Natural killer cell (primary cell): ENCODE data around the gene MIF. TPM values are rescaled to one million over a fixed set of nuclear protein-coding genes. Genes with fewer than 3 reads are reported as not detected.
A peak's percentile ranks its signal among the peaks of the same experiment; 100 is the strongest.
"Not testable (repeated sequence)": the region's sequence is repeated elsewhere in the genome, so short reads cannot be mapped to it uniquely, and the experiment has no call there.

Source experiments
- ATAC-seq, 3 donors: fragments of 150-1000 bp in 2 of 3; fragments of 200-7000 bp in 1 of 3; cut with Tn5 transposase; 1 replicate in 1 of 3; 2 replicates in 2 of 3; pipeline ENCODE4 v1.10.0; 2021; ENCODE audit warnings: mild to moderate bottlenecking in 2 of 3, moderate library complexity in 2 of 3
- DNase-seq, 2 donors: peaks; one replicate each; pipeline versions ENCODE4 v3.0.0 to v3.0.0-alpha.2; 2013 to 2021; ENCODE audit warnings: mixed read lengths in 1 of 2
- H3K27ac ChIP-seq: one replicate; pipeline ENCODE4 v1.5.1; 2013; ENCODE audit warnings: mild to moderate bottlenecking, low read length
- H3K27me3 ChIP-seq: one replicate; pipeline ENCODE4 v1.6.1; 2013; ENCODE audit warnings: low read length; ENCODE audit not compliant: control insufficient read depth, insufficient read depth
- H3K36me3 ChIP-seq: one replicate; pipeline ENCODE4 v1.6.1; 2013; ENCODE audit warnings: low read length; ENCODE audit not compliant: control insufficient read depth, insufficient read depth
- H3K4me1 ChIP-seq: one replicate; pipeline ENCODE4 v1.6.1; 2013; ENCODE audit warnings: low read length; ENCODE audit not compliant: control insufficient read depth, insufficient read depth
- H3K4me3 ChIP-seq: one replicate; pipeline ENCODE4 v1.5.1; 2013; ENCODE audit warnings: low read length
- H3K9me3 ChIP-seq: one replicate; pipeline ENCODE4 v1.6.1; 2013; ENCODE audit warnings: low read length; ENCODE audit not compliant: control insufficient read depth, insufficient read depth
- H3K27ac Mint-ChIP-seq, 2 donors: one replicate each; pipeline ENCODE4 v1.8.0; 2022; ENCODE audit warnings: mild to moderate bottlenecking in 2 of 2, mixed read lengths in 2 of 2, moderate library complexity in 1 of 2
- H3K27me3 Mint-ChIP-seq, 2 donors: one replicate each; pipeline ENCODE4 v1.8.0; 2022; ENCODE audit warnings: low read depth in 2 of 2, mixed read lengths in 2 of 2
- H3K36me3 Mint-ChIP-seq: one replicate; pipeline ENCODE4 v1.8.0; 2022; ENCODE audit warnings: mixed read lengths
- H3K4me1 Mint-ChIP-seq, 2 donors: one replicate each; pipeline ENCODE4 v1.8.0; 2022; ENCODE audit warnings: mixed read lengths in 2 of 2
- H3K4me3 Mint-ChIP-seq: one replicate; pipeline ENCODE4 v1.8.0; 2022; ENCODE audit warnings: mild to moderate bottlenecking, moderate library complexity, mixed read lengths
- H3K9me3 Mint-ChIP-seq, 2 donors: one replicate each; pipeline ENCODE4 v1.8.0; 2022; ENCODE audit warnings: mixed read lengths in 2 of 2
- CTCF ChIP-seq: fragments of 200-600 bp; IDR thresholded peaks from one replicate; pipeline ENCODE4 v1.8.0; 2022; ENCODE audit warnings: antibody characterized with exemption
- WGBS: methylation state at CpG from one replicate; pipeline ENCODE4 v1.1.7; 2013; ENCODE audit warnings: missing lambda C conversion rate; ENCODE audit not compliant: insufficient coverage; 5-methylcytosine and 5-hydroxymethylcytosine counted together
- intact Hi-C: fragments of 100-400 bp; cut with micrococcal nuclease; formaldehyde crosslinking; loops from one replicate; pipeline ENCODE4 v1.14.2; 2022
- total RNA-seq, 4 donors: library from RNA; stranded (reverse); fragments of 120-200 nt in 1 of 4; gene quantifications; one replicate each; pipeline versions ENCODE4 v1.2.3 to v1.2.4, GENCODE V29; 2013 to 2022

The MIF gene
- total RNA-seq, 3 donors from 2014 or later (not counting 1 experiment from before 2014, with no cell fraction given), result 115 to 182 (median 133) TPM

GRCh38 chr22:23857606-23858483 is 36.3 kb upstream of the MIF start, which contains the start of gene SLC2A11:
SLC2A11 (plus strand) TSS chr22:23857875; CDS start chr22:23858000, 125 bp downstream.
- Mint-ChIP-seq H3K4me3 (peak within 1 kb of the TSS; percentile 94), H3K4me1 (peaks cover 21 to 23% of the 10 kb centered on the region in 2 donors), H3K27me3 (no peaks in the 10 kb centered on the region), H3K27ac (peak within 1 kb of the TSS; percentile 87 to 93), H3K9me3 (no peaks in the 10 kb centered on the region), H3K36me3 (no peaks in the 10 kb centered on the region)
- peaks cover 22% of the 10 kb centered on the region for H3K4me1 ChIP-seq
- H3K9me3 ChIP-seq, result no peaks in the 10 kb centered on the region
- WGBS, result 1% methylated on average over 60 of the region's 60 CpGs
- DNase-seq (peak; percentile 89 to 98), ATAC-seq (peak; percentile 94 to 98 (median 96))
- no peaks in the 10 kb centered on the region for H3K27me3 ChIP-seq
- TF ChIP-seq CTCF, result no peak
- H3K27ac ChIP-seq, result peak within 1 kb of the TSS; percentile 84
- intact Hi-C loops, result loop anchor here (10.0 kb wide), 1 partner anchor 903 kb away; no protein-coding TSS in a partner anchor
- no peaks in the 10 kb centered on the region for H3K36me3 ChIP-seq
- H3K4me3 ChIP-seq, result peak within 1 kb of the TSS; percentile 77

DNA sequence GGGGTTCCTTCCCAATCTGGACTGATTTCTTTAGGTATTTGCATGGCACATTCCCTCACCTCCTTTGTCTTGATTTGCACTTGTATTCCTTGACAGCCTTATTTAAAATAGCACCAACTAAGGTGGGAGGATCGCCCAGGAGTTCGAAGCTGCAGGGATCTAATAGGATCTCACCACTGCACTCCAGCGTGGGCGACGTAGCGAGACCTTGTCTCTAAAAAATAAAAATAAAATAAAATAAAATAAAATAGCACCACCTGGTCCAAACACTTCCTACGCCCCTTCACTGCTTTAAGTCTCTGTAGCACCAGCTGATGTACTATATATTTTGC is 35.7 kb upstream of the MIF start:
- H3K4me1 Mint-ChIP-seq, result peaks cover 21 to 23% of the 10 kb centered on the region in 2 donors
- TF ChIP-seq CTCF, result no peak
- no peaks in the 10 kb centered on the region for H3K27me3 ChIP-seq
- H3K9me3 ChIP-seq, result no peaks in the 10 kb centered on the region
- peak overlapping the region; percentile 84 for H3K27ac ChIP-seq
- intact Hi-C loops, result loop anchor here (10.0 kb wide), 1 partner anchor 904 kb away; no protein-coding TSS in a partner anchor
- WGBS, result 83% methylated on average over 1 of the region's 7 CpGs
- no peaks in the 10 kb centered on the region for H3K36me3 ChIP-seq
- no peak for DNase-seq
- H3K4me3 ChIP-seq, result peak overlapping the region; percentile 77
- no peak for ATAC-seq
- H3K27ac Mint-ChIP-seq, result peak overlapping the region; percentile 87 to 93
- no peaks in the 10 kb centered on the region for H3K36me3 Mint-ChIP-seq
- peak overlapping the region; percentile 94 for H3K4me3 Mint-ChIP-seq
- no peaks in the 10 kb centered on the region for H3K9me3 Mint-ChIP-seq
- H3K4me1 ChIP-seq, result peaks cover 22% of the 10 kb centered on the region
- H3K27me3 Mint-ChIP-seq, result no peaks in the 10 kb centered on the region

DNA sequence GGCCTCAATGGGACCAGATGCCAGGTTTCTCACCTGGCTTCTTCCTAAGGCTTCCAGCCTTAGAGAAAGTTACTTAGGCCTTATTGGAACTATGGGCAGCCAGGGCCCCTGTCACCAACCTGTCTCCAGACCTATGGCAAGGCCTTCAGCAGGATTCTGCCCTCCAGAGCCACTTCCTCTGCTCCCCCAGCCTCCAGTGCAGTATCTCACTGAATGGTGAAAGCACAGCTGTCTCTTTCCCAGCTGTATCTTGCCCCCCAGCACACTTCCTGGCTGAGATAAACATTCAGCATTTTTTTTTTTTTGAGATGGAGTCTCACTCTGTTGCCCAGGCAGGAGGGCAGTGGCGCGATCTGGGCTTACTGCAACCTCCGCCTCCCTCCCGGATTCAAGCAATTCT is 35.0 kb upstream of the MIF start:
- no peaks in the 10 kb centered on the region for H3K27me3 ChIP-seq
- no peak overlapping the region for H3K27ac ChIP-seq
- Mint-ChIP-seq H3K27ac (peak overlapping the region in 1 of 2 donors; percentile 93), H3K4me3 (peak overlapping the region; percentile 94), H3K9me3 (no peaks in the 10 kb centered on the region), H3K36me3 (no peaks in the 10 kb centered on the region), H3K27me3 (no peaks in the 10 kb centered on the region), H3K4me1 (peaks cover 21 to 23% of the 10 kb centered on the region in 2 donors)
- H3K4me3 ChIP-seq, result no peak overlapping the region
- intact Hi-C loops, result loop anchor here (10.0 kb wide), 1 partner anchor 904 kb away; no protein-coding TSS in a partner anchor
- no peak for TF ChIP-seq CTCF
- H3K4me1 ChIP-seq, result peaks cover 22% of the 10 kb centered on the region
- 97% methylated on average over 4 of the region's 4 CpGs for WGBS
- H3K9me3 ChIP-seq, result no peaks in the 10 kb centered on the region
- ATAC-seq (no peak), DNase-seq (no peak)
- no peaks in the 10 kb centered on the region for H3K36me3 ChIP-seq

GRCh38 chr22:23860187-23860586 is 34.0 kb upstream of the MIF start:
- peaks cover 22% of the 10 kb centered on the region for H3K4me1 ChIP-seq
- H3K27me3 Mint-ChIP-seq, H3K27ac ChIP-seq, H3K4me3 Mint-ChIP-seq, H3K36me3 Mint-ChIP-seq, H3K9me3 Mint-ChIP-seq, H3K9me3 ChIP-seq, DNase-seq, H3K27ac Mint-ChIP-seq, H3K36me3 ChIP-seq, H3K27me3 ChIP-seq, intact Hi-C loops, ATAC-seq, H3K4me3 ChIP-seq: not testable (repeated sequence)
- WGBS, result 97% methylated on average over 8 of the region's 8 CpGs
- H3K4me1 Mint-ChIP-seq, result peaks cover 21 to 23% of the 10 kb centered on the region in 2 donors
